ENCODE data around the gene RUFY1.
"Not testable (repeated sequence)": the region's sequence is repeated elsewhere in the genome, so short reads cannot be mapped to it uniquely, and the experiment has no call there.

Gene RUFY1

GRCh38 chr5:179534431-179534830 is 15.9 kb upstream of the RUFY1 start:
- DNase-seq (ENCODE audit: low spot score) = no peak

GRCh38 chr5:179536676-179537075 is 13.7 kb upstream of the RUFY1 start:
- no peak for DNase-seq (ENCODE audit: low spot score)

DNA sequence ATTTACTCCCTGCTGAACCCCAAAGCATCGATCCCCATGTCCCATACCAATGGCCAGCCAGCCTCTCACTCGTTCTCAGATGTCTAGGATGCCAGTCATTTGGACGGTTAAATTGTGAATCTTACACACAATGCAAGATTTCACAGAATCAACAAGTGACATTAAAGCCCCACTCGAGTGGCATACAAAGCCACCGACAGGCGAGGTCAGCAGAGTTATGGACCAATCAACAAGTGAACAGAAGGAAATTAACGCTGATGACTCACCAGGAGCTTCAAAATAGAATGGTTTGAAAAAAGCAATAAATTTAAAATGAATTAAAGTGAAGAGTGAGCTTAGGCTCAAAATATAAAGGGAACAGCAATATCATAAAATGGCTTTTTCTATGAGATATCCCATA is 8.2 kb upstream of the RUFY1 start:
- no peak for DNase-seq (ENCODE audit: low spot score)

GRCh38 chr5:179543275-179543674 is 7.1 kb upstream of the RUFY1 start:
- DNase-seq (ENCODE audit: low spot score) = not testable (repeated sequence)

GRCh38 chr5:179553006-179553405 is 2.7 kb downstream of the RUFY1 start:
- no peak for DNase-seq (ENCODE audit: low spot score)

GRCh38 chr5:179553875-179554274 is 3.5 kb downstream of the RUFY1 start:
- DNase-seq (ENCODE audit: low spot score) = no peak

- DNase-seq (ENCODE audit: low spot score) = no peak
Measured at GRCh38 chr5:179554981-179555380, 4.6 kb downstream of the RUFY1 start.

DNA sequence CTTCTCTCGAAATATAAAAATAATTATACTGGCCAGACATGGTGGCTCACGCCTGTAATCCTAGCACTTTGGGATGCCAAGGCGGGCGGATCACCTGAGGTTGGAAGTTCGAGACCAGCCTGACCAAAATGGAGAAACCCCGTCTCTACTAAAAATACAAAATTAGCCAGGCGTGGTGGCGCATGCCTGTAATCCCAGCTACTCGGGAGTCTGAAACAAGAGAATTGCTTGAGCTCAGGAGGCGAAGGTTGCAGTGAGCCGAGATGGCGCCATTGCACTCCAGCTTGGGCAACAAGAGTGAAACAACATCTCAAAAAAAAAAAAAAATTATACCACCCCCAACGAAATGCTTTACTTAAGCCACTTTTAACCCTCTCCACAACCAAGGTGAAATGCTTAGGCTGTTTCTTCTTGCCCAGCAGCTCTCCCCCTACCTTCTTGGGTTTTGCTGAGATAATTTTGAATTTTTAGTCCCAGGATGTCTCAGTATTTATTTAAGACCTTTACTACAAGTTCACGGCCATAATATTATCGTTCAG is 8.0 kb downstream of the RUFY1 start:
- not testable (repeated sequence) for DNase-seq (ENCODE audit: low spot score)

- peak; percentile 25 for DNase-seq (ENCODE audit: low spot score)
Measured at GRCh38 chr5:179558932-179559283, 8.6 kb downstream of the RUFY1 start.

DNA sequence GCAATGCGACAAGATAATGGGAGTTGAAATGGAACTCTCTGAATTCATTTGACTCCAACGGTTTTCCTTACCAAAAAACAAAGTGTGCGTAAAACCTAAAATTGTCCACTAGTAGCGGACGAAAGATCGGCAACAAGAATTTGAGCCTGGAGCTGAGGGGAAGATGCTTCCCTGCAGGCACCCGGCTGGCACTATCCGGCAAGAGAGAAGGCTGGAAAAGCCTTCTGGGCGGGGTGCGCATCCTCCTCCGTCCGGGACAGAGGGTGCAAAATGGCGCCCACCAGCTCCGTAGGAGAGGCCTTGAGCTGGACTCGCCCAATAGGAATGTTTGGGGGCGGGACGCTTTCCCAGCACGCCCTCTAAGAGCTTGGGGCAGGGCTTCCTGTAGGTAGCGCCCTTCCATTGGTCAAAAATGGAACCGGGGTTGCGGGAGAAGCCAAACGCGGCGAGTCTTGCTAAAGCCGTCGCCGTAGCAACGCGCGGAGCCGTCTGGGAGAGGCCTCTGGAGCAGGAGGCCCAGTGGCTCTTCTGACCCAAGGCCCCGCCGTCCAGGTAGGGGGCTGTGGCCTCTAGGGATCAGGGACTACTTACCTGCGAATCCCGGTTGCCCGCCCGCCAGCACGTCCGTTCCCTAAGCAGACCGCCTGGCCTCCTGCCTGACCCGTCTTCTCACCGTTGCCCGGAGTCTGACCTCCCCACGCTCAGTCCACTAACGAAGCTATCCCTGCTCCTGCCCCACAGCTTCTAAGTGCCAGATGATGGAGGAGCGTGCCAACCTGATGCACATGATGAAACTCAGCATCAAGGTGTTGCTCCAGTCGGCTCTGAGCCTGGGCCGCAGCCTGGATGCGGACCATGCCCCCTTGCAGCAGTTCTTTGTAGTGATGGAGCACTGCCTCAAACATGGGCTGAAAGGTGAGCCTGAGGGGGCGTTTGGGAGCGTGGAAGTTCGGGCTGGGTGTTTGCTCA is 9.2 kb downstream of the RUFY1 start:
- DNase-seq (ENCODE audit: low spot score) = peak; percentile 99

DNA sequence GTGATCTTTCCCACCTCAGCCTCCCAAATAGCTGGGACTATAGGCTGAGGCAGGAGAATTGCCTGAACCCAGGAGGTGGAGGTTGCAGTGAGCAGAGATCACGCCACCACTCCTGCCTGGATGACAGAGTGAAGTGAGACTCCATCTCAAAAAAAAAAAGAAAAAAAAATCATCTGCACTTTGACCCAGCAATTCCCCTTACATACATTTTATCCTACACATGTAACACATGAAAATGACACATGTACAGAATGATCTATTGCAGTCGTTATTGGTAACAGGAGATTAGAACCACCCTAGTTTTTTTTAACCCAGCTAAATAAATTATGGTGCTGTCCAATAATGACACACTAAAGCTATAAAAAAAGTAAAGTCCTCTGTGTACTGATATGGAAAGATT is 14.2 kb downstream of the RUFY1 start:
- DNase-seq (ENCODE audit: low spot score) = no peak

DNA sequence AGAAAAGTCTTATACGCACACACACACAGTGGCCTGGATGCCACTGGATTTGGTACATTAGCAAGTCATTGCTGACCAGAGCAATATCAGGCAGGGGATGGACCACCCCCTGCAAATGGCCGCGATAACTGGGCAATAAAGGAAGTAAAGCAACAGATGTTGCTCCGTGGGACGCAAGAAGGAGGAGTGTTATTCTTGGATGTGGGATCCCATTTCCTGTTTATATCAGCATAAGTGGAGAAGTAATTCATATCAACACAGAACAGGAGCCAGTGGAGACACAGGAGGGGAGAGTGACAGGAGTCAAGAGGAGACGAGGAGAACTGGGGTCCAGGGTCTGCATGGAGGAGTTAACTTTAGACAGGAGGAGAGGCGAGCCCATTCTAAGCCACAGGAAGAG is 18.4 kb downstream of the RUFY1 start:
- DNase-seq (ENCODE audit: low spot score) = no peak

GRCh38 chr5:179572386-179572785 is 22.0 kb downstream of the RUFY1 start:
- no peak for DNase-seq (ENCODE audit: low spot score)

DNA sequence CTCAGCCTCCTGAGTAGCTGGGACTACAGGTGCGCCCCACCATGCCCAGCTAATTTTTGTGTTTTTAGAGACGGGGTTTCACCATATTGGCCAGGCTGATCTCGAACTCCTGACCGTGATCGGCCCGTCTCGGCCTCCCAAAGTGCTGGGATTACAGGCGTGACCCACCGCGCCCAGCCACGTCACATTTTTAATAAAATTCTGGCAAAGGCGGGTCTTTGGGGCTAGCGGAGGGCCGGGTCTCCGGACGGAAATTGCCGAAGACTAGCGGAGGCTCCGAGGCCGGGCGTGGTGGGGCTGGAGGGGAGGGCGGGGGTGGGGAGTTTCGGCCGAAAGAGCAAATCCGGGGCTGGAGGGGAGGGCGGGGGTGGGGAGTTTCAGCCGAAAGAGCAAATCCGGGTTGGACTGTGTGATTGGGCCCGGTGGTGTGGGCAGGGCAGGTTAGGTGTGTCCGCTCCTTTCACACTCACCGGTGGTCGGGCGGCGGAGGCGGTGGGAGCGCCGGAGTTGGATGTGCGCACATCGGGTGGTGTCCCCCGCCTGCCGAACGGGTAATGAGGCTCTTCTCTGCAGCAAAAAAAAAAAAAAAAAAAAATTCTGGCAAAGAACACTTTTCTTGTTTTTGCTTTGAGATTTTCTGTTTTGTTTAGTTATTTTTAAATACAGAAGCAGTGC is 27.1 kb downstream of the RUFY1 start:
- DNase-seq (ENCODE audit: low spot score) = no peak

DNA sequence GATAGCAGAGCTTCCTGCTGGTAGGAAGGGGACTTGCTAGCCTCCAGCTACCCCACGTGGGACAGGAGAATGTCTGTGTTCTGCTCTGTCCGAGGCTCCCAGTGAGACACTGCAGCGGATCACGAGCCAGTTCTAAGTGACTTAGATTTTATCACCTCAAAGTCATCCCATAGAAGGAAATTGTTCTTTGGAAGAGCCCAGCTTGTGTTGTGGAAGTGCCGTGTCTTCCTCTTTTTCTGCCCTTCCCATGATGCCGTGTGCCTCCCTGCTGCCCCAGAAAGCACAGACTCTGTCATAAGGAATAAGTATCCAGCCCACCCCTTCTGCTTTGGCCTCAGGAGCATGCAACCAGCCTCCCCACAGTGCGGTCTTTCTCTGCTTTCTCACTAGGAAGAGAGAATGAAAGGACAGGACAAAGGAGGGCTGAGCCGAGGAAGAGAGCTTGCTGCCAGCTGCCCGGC is 35.6 kb downstream of the RUFY1 start:
- no peak for DNase-seq (ENCODE audit: low spot score)

DNA sequence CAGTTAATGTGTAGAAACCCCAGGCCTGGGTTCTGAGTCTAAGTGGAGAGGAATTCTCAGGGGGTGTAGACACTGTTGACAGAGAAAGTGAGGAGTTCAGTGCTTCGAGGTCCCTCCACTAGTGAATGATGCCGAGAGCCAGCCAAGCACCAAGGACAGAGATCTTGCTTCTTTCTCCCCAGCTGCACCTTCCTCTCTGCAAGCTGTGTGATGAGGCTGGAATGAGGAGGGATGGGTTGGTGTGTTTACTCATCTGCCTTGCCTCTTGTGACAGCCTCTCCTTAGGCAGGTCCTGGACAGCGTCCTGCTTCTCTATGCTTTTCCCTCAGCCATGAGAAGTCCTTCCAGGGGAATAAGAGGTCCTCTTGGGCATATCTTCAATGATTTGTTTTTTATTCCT is 37.8 kb downstream of the RUFY1 start:
- no peak for DNase-seq (ENCODE audit: low spot score)

- DNase-seq (ENCODE audit: low spot score) = no peak
Measured at GRCh38 chr5:179595916-179596315, 45.6 kb downstream of the RUFY1 start.

DNA sequence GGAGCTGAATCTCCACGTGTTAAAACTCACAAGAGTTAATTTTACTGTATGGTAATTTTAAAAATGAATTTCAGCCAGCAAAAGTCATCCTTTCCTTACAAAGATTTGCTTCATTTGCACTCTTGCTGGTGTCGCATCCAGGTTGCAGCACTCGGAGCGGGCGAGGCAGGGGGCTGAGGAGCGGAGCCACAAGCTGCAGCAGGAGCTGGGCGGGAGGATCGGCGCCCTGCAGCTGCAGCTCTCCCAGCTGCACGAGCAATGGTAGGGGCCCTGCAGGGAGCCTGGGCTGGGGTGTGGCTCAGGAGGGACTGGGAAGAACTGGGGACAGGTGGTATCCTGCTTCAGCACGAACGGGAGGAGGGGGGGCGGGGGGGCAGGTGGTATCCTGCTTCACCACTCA is 46.1 kb downstream of the RUFY1 start:
- no peak for DNase-seq (ENCODE audit: low spot score)

DNA sequence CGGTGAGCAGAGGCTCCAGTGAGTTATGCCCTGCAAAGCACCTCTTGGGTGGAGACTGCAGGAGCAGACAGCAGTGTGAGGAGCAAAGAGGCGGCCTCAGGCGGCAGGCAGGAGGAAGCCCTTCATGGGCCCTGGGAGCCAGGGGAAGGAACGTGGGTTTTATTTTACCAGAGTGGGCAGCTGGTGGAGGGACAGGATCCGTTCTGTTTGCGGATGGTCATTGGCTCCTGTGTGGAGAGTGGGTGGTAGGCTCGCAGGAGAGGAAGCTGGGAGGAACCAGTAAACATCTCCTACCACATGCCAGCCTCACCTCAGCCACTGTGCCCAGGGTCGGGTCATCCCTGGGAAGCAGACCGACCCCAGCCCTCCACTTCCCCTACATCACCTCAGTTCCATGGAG is 48.7 kb downstream of the RUFY1 start:
- DNase-seq (ENCODE audit: low spot score) = no peak

DNA sequence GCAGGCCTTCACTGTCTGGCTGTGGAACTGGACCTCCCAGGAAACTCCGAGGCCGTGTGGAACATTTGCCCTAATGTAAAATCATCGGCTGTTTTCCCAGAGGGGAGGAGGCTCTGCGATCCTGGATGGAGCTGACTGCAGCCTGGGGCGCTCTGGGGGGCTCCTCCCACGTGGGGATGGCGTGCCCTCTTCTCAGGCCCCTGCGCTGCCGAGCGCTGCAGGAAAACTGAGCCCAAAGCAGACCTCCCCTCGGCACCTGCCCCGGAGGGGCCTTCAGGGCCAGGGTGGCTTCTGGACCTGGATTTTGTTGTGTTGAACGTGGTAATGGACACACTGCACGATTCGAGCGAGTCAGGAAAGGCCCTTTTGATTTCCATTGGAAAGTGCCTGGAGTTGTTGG is 49.2 kb downstream of the RUFY1 start:
- DNase-seq (ENCODE audit: low spot score) = no peak

GRCh38 chr5:179599973-179600372 is 49.6 kb downstream of the RUFY1 start:
- DNase-seq (ENCODE audit: low spot score) = no peak

- no peak for DNase-seq (ENCODE audit: low spot score)
Measured at GRCh38 chr5:179601871-179602625, 51.7 kb downstream of the RUFY1 start.
